Endothelial cell of umbilical vein (primary cell): Measurements from ENCODE around the gene GLI3. TPM values are rescaled to one million over a fixed set of nuclear protein-coding genes. Genes with fewer than 3 reads are reported as not detected.

Source experiments
- BruUV-seq: library from RNA; stranded (reverse); fragments of 400-500 nt; replicated peaks from 2 replicates; lab custom pipeline; 2021; lab: Mats Ljungman, UMichigan
- CTCF ChIA-PET: fragments of 300-600, 350-600 bp; sonication (Branson Sonifier 250); formaldehyde crosslinking; loops from one replicate; lab custom pipeline; 2021; ENCODE audit warnings: antibody characterized with exemption, inconsistent platforms; lab: Charles Lee
- POLR2A ChIA-PET: fragments of 300-600, 350-600 bp; sonication (Branson Sonifier 250); formaldehyde crosslinking; loops from one replicate; lab custom pipeline; 2021; ENCODE audit warnings: antibody characterized with exemption, inconsistent platforms; lab: Charles Lee
- DNase-seq: peaks from one replicate; pipeline ENCODE4 v3.0.0-alpha.2; 2011; ENCODE audit warnings: low read depth, low spot score
- FAIRE-seq: peaks from 2 replicates; lab custom pipeline; 2011; peaks lifted over from hg19 to GRCh38; lab: Jason Lieb, UNC
- H2AFZ ChIP-seq: 2 replicates; pipeline ENCODE4 v1.6.0; 2012; ENCODE audit warnings: low read depth, low read length, control low read depth, inconsistent platforms
- H3K27ac ChIP-seq: 2 replicates; pipeline ENCODE4 v1.5.1; 2011; ENCODE audit warnings: low read depth, mild to moderate bottlenecking, control low read depth, low read length, moderate library complexity; ENCODE audit not compliant: insufficient read depth
- H3K27me3 ChIP-seq, 2 experiments: 2 replicates each; pipeline versions ENCODE4 v1.6.0 to v1.6.1; 2011; ENCODE audit warnings: low read length in 2 of 2, mixed read lengths in 1 of 2; ENCODE audit not compliant: control insufficient read depth in 2 of 2, insufficient read depth in 2 of 2
- H3K36me3 ChIP-seq, 2 experiments: 2 replicates in 1 of 2; 3 replicates in 1 of 2; pipeline ENCODE4 v1.5.1; 2011; ENCODE audit warnings: low read length in 2 of 2, mild to moderate bottlenecking in 1 of 2, moderate library complexity in 1 of 2; ENCODE audit not compliant: control insufficient read depth in 2 of 2, insufficient read depth in 2 of 2; ENCODE audit errors: extremely low read depth in 1 of 2
- H3K4me1 ChIP-seq: 3 replicates; pipeline ENCODE4 v1.5.1; 2011; ENCODE audit warnings: mild to moderate bottlenecking, low read length; ENCODE audit not compliant: control insufficient read depth, insufficient read depth; ENCODE audit errors: extremely low read depth
- H3K4me2 ChIP-seq: 2 replicates; pipeline ENCODE4 v1.6.1; 2011; ENCODE audit warnings: low read length, control low read depth, mixed read lengths; ENCODE audit not compliant: insufficient read depth
- H3K4me3 ChIP-seq, 3 experiments: fragments of 200-600 bp in 1 of 3; sonication (generic), shearing (Covaris generic) in 1 of 3; replicated peaks in 1 of 3; 2 replicates each; pipeline ENCODE4 v1.5.1; 2011 to 2016; ENCODE audit warnings: control low read depth in 3 of 3, low read length in 3 of 3, mild to moderate bottlenecking in 2 of 3, inconsistent platforms in 1 of 3, low read depth in 1 of 3, moderate library complexity in 1 of 3; ENCODE audit not compliant: insufficient read depth in 1 of 3
- H3K79me2 ChIP-seq: 2 replicates; pipeline ENCODE4 v1.6.0; 2012; ENCODE audit warnings: low read length, inconsistent platforms; ENCODE audit not compliant: control insufficient read depth, insufficient read depth
- H3K9ac ChIP-seq: replicated peaks from 2 replicates; pipeline ENCODE3; 2011; ENCODE audit warnings: low read length, control low read depth; ENCODE audit not compliant: insufficient read depth; ENCODE audit errors: extremely low read depth
- H3K9me1 ChIP-seq: replicated peaks from 3 replicates; pipeline ENCODE4 v1.6.0; 2011; ENCODE audit warnings: mild to moderate bottlenecking, low read length; ENCODE audit not compliant: control insufficient read depth, insufficient read depth; ENCODE audit errors: extremely low read depth
- H3K9me3 ChIP-seq: replicated peaks from 2 replicates; pipeline ENCODE4 v1.5.1; 2012; ENCODE audit warnings: low read length, inconsistent platforms; ENCODE audit not compliant: control insufficient read depth, insufficient read depth
- H4K20me1 ChIP-seq: replicated peaks from 2 replicates; pipeline ENCODE3; 2011; ENCODE audit warnings: mild to moderate bottlenecking, low read length; ENCODE audit not compliant: control insufficient read depth, insufficient read depth; ENCODE audit errors: extremely low read depth
- CTCF ChIP-seq, 2 donors: IDR thresholded peaks; 1 replicate in 1 of 2; 2 replicates in 1 of 2; pipeline ENCODE4 v1.5.1; 2011; ENCODE audit warnings: low read length in 2 of 2, mild to moderate bottlenecking in 2 of 2, moderate library complexity in 2 of 2, control low read depth in 1 of 2, inconsistent platforms in 1 of 2, low read depth in 1 of 2; ENCODE audit not compliant: insufficient read depth in 1 of 2; ENCODE audit errors: extremely low read depth in 1 of 2
- EZH2 ChIP-seq: IDR thresholded peaks from 2 replicates; pipeline ENCODE4 v1.6.1; 2012; ENCODE audit warnings: borderline replicate concordance, low read depth, mild to moderate bottlenecking, moderate library complexity, low read length, inconsistent platforms; ENCODE audit not compliant: severe bottlenecking
- FOS ChIP-seq: IDR thresholded peaks from 2 replicates; pipeline ENCODE4 v1.6.1; 2011; ENCODE audit warnings: mild to moderate bottlenecking, low read length, moderate library complexity, borderline replicate concordance; ENCODE audit not compliant: insufficient read depth
- GATA2 ChIP-seq: IDR thresholded peaks from 2 replicates; pipeline ENCODE4 v1.7.0; 2011; ENCODE audit warnings: low read depth, mild to moderate bottlenecking, moderate library complexity, mixed read lengths, low read length; ENCODE audit not compliant: insufficient read length, insufficient read depth
- JUN ChIP-seq: IDR thresholded peaks from 2 replicates; pipeline ENCODE4 v1.6.1; 2011; ENCODE audit warnings: borderline replicate concordance, low read depth; ENCODE audit not compliant: insufficient read length, insufficient read depth
- MAX ChIP-seq: IDR thresholded peaks from 2 replicates; pipeline ENCODE4 v1.6.1; 2011; ENCODE audit not compliant: insufficient read depth, insufficient read length
- MYC ChIP-seq: IDR thresholded peaks from one replicate; pipeline ENCODE4 v1.6.1; 2011; ENCODE audit warnings: mild to moderate bottlenecking, low read depth, low read length
- POLR2A ChIP-seq: IDR thresholded peaks from 2 replicates; pipeline ENCODE4 v1.6.1; 2012; ENCODE audit warnings: low read depth, mild to moderate bottlenecking, control low read depth, low read length
- POLR2AphosphoS5 ChIP-seq: IDR thresholded peaks from 2 replicates; pipeline ENCODE4 v1.6.1; 2012; ENCODE audit warnings: low read depth, mild to moderate bottlenecking, control low read depth, low read length, moderate library complexity; ENCODE audit not compliant: insufficient read depth
- dilution Hi-C: fragments of 300-500 bp; cut with MboI; formaldehyde crosslinking; loops from one replicate; pipeline ENCODE4 v1.15.0; 2019; ENCODE audit warnings: low sequenced_read_pairs; ENCODE audit not compliant: extremely low pct_ligation_motif_present
- intact Hi-C: fragments of 100-400 bp; cut with micrococcal nuclease; formaldehyde crosslinking; loops from one replicate; pipeline ENCODE4 v1.10.0; 2022
- polyA plus RNA-seq, 4 experiments: library from polyadenylated mRNA; depleted of rRNA in 3 of 4; stranded (reverse) in 3 of 4; unstranded in 1 of 4; fragments of >200 nt; gene quantifications; 2 replicates each; pipeline versions ENCODE4 v1.2.1 to v1.2.3, GENCODE V29; 2011 to 2012; ENCODE audit warnings: missing spikeins in 1 of 4
- total RNA-seq: library from RNA; stranded (reverse); gene quantifications from 2 replicates; pipeline ENCODE4 v1.2.3, GENCODE V29; 2021

GLI3 gene
- total and polyA plus RNA-seq, 2 donors (not counting 3 experiments of a cell fraction or from before 2014, with no cell fraction given): 6.0 to 24.9 TPM

GRCh38 chr7:42065015-42065414 is 172.0 kb downstream of the GLI3 start:
- dilution Hi-C loops: no loop called here
- Histone ChIP-seq H3K36me3 (no peaks in the 10 kb centered on the region), H3K4me2 (no peak overlapping the region), H3K79me2 (no peaks in the 10 kb centered on the region), H3K9ac (no peak overlapping the region), H3K27me3 (no peaks in the 10 kb centered on the region), H3K9me3 (no peaks in the 10 kb centered on the region), H2AFZ (no peak overlapping the region), H4K20me1 (no peaks in the 10 kb centered on the region), H3K4me3 (no peak overlapping the region), H3K4me1 (no peaks in the 10 kb centered on the region), H3K9me1 (no peaks in the 10 kb centered on the region), H3K27ac (no peak overlapping the region)
- CTCF ChIA-PET: no interaction called here
- intact Hi-C loops: no loop called here
- POLR2A ChIA-PET: no interaction called here
- BruUV-seq: no TSS peak
- FAIRE-seq: no peak
- no peak for TF ChIP-seq CTCF (IDR thresholded peaks at IDR 0.05; ENCODE audit: extremely low read depth in 1 of 2, insufficient read depth in 1 of 2, low read depth in 1 of 2, low read length in 2 of 2)
- no peak for TF ChIP-seq MYC
- TF ChIP-seq GATA2: no peak
- TF ChIP-seq JUN: no peak
- TF ChIP-seq FOS: no peak
- TF ChIP-seq MAX: no peak
- no peak for TF ChIP-seq EZH2
- no peak for TF ChIP-seq POLR2A
- no peak for TF ChIP-seq POLR2AphosphoS5
- no peak for DNase-seq
